RWPE1 (cell line): ENCODE measurements around the gene BEST1.

Source experiments
- CTCF ChIA-PET: fragments of 350-600 bp; sonication (Branson Sonifier 250); formaldehyde crosslinking; extraction: SDS; loops from one replicate; lab custom pipeline; 2021; lab: Yijun Ruan, JAX
- POLR2A ChIA-PET: fragments of 400-600 bp; formaldehyde crosslinking; extraction: SDS; loops from one replicate; lab custom pipeline; 2020; ENCODE audit warnings: antibody characterized with exemption; ENCODE audit not compliant: low non-redundant PET; lab: Yijun Ruan, JAX
- DNase-seq: peaks from one replicate; pipeline ENCODE4 v3.0.0; 2012; ENCODE audit warnings: low spot score
- H3K27ac ChIP-seq: fragments of 450-650 bp; 2 replicates; pipeline ENCODE4 v1.5.1; 2017
- TF ChIP-seq, protein P1 (sequence below): fragments of 450-650 bp; conservative IDR thresholded peaks from 2 replicates; pipeline ENCODE4 v1.5.1; 2017; ENCODE audit warnings: low read depth, mild to moderate bottlenecking

Gene BEST1

GRCh38 chr11:61966734-61967115, 16.6 kb downstream of the BEST1 start:
- H3K27ac ChIP-seq = peak overlapping the region; percentile 96
- DNase-seq = no peak
- ChIA-PET CTCF (interaction anchor here (0.6 to 0.8 kb wide), 2 partner anchors 52 to 94 kb away, joined by 4 to 5 read pairs; no protein-coding TSS in a partner anchor), POLR2A (interaction anchor here (1.2 to 1.5 kb wide), 2 partner anchors 81 to 86 kb away, joined by 5 read pairs; no protein-coding TSS in a partner anchor)
- TF ChIP-seq, protein P1, sequence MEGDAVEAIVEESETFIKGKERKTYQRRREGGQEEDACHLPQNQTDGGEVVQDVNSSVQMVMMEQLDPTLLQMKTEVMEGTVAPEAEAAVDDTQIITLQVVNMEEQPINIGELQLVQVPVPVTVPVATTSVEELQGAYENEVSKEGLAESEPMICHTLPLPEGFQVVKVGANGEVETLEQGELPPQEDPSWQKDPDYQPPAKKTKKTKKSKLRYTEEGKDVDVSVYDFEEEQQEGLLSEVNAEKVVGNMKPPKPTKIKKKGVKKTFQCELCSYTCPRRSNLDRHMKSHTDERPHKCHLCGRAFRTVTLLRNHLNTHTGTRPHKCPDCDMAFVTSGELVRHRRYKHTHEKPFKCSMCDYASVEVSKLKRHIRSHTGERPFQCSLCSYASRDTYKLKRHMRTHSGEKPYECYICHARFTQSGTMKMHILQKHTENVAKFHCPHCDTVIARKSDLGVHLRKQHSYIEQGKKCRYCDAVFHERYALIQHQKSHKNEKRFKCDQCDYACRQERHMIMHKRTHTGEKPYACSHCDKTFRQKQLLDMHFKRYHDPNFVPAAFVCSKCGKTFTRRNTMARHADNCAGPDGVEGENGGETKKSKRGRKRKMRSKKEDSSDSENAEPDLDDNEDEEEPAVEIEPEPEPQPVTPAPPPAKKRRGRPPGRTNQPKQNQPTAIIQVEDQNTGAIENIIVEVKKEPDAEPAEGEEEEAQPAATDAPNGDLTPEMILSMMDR = no peak

DNA sequence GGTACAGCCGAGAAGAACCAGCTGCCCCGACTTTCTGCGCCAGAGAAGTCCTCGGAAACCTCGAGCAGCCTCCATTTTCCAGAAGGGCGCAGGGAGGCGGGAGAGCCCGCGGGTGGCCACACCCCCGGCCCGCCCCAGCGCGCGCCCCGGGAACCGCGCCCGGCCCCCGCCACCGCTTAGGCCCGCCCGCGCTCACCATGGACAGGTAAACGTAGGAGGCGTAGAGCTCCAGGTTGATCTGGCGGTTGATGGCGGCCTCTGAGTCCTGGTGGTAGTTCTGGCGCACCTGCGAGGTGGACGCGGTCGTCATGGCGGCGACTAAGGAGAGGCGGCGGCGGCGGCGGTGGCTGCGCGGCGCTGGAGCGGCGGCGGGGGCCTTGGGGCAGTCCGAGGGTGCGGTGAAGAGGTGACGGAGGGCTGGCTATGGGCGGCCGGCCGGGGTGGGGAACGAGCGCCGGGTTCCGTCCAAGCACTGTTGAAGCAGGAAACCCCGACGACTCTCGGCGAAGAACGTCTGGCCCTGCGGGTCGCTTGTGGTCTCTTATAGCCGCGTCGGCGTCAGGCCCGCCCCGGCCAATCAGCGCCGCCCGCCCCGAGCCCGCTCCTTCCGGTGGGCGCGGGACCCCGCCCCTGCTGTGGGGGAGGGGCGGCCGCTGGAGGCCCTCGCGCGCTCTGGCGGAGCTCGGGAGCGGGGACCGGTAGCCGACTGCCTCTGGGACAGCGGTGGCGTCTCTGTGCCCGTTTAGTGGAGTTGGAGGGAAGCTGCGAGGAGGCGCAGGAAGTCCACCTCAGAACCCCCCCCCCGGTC, 17.2 kb downstream of the BEST1 start, which contains the start of gene FTH1:
FTH1 (minus strand) TSS at position 519 of the 808 bp plus-strand sequence; CDS start at position 310, 209 bp downstream.
- DNase-seq = peak; percentile 91
- CTCF ChIA-PET = interaction anchor here (0.6 to 0.9 kb wide), 4 partner anchors 12 to 94 kb away, joined by 4 to 5 read pairs (median 4); no protein-coding TSS in a partner anchor

GRCh38 chr11:61967924-61968757, 18.0 kb downstream of the BEST1 start:
- TF ChIP-seq, protein P1 = no peak
- peak overlapping the region; percentile 96 for H3K27ac ChIP-seq
- POLR2A ChIA-PET = interaction anchor here (0.6 to 1.7 kb wide), 10 partner anchors 9 to 85 kb away, joined by 3 to 7 read pairs (median 3); no protein-coding TSS in a partner anchor
- CTCF ChIA-PET = interaction anchor here (0.6 to 1.1 kb wide), 4 partner anchors 13 to 156 kb away, joined by 4 to 9 read pairs (median 4); partner anchors contain the start of gene INCENP
- DNase-seq = peak; percentile 42

More for the DNA sequence above, 17.2 kb downstream of the BEST1 start, which contains the start of gene FTH1:
- H3K27ac ChIP-seq = peak within 1 kb of the TSS; percentile 96
- TF ChIP-seq, protein P1 = no peak
- POLR2A ChIA-PET = interaction anchor here (0.6 to 1.7 kb wide), 9 partner anchors 8 to 86 kb away, joined by 3 to 7 read pairs (median 3); no protein-coding TSS in a partner anchor

DNA sequence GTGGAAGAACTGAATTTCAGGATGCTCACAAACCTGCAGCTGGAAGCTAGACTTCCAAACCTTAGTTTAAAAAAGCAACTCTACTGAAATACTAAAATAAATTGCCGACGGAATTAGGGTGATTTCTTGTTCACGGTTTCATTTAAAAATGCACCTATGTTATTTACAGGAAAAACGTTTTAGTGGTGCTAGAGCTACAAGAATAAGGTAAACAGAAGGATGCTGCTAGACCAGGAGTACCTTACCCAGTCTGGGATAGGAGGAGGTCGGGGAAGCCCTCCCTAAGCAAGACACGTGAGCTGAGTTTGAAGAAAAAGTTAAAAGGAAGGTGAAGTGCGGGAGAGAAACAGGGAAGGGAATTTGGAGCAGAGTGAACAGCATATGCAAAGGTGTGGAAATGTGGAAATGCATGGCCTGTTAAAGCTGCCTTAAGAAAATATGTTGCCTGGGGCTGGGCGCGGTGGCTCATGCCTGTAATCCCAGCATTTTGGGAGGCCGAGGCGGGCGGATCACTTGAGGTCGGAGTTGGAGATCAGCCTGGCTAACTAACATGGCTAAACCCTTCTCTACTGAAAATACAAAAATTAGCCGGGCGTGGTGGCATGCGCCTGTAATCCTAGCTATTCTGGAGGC, 18.7 kb downstream of the BEST1 start:
- no peak for DNase-seq
- POLR2A ChIA-PET = interaction anchor here (0.6 to 1.7 kb wide), 5 partner anchors 11 to 785 kb away, joined by 3 to 7 read pairs (median 3); partner anchors contain the start of gene ZBTB3
- CTCF ChIA-PET = interaction anchor here (0.5 to 1.1 kb wide), 6 partner anchors 10 to 155 kb away, joined by 3 to 9 read pairs (median 4); partner anchors contain the start of gene INCENP
- TF ChIP-seq, protein P1 = no peak
- peak overlapping the region; percentile 96 for H3K27ac ChIP-seq

DNA sequence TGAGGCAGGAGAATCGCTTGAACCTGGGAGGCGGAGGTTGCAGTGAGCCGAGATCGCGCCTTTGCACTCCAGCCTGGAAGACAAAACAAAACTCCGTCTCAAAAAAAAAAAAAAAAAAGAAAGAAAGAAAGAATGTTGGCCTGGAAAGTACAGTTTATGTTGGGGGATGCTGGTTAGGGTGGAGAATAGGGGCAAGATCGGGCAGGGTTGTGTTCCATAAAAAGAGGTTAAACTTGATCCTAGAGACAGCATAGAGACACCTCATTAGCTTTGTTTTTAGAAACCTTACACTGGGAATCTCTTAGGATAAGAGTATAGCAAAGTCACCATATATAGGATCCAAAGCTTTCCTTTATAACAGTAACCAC, 19.2 kb downstream of the BEST1 start:
- ChIA-PET CTCF (interaction anchor here (0.5 to 0.8 kb wide), 6 partner anchors 9 to 151 kb away, joined by 3 to 8 read pairs (median 4); no protein-coding TSS in a partner anchor), POLR2A (interaction anchor here (0.6 kb wide), 2 partner anchors 11 to 785 kb away, joined by 3 read pairs; partner anchors contain the start of gene ZBTB3)
- TF ChIP-seq, protein P1 = no peak
- DNase-seq = no peak
- H3K27ac ChIP-seq = peak overlapping the region; percentile 96
